ENCODE data around the gene ANO2.

ANO2 gene

GRCh38 chr12:5773550-5773949 lies 171.5 kb downstream of the ANO2 start:
- no peak for DNase-seq

- DNase-seq: no peak
Measured at GRCh38 chr12:5771756-5772155, 173.3 kb downstream of the ANO2 start.

- DNase-seq: no peak
Measured at GRCh38 chr12:5770727-5771126, 174.3 kb downstream of the ANO2 start.

GRCh38 chr12:5768581-5769196 lies 176.4 kb downstream of the ANO2 start:
- no peak for DNase-seq

GRCh38 chr12:5768171-5768570 lies 176.9 kb downstream of the ANO2 start:
- no peak for DNase-seq

GRCh38 chr12:5758347-5758746 lies 186.7 kb downstream of the ANO2 start:
- no peak for DNase-seq

GRCh38 chr12:5756338-5756842 lies 188.7 kb downstream of the ANO2 start:
- DNase-seq: no peak

GRCh38 chr12:5748027-5748426 lies 197.0 kb downstream of the ANO2 start:
- no peak for DNase-seq

GRCh38 chr12:5746917-5747316 lies 198.1 kb downstream of the ANO2 start:
- no peak for DNase-seq

- DNase-seq: no peak
Measured at GRCh38 chr12:5746036-5746908, 198.8 kb downstream of the ANO2 start.

GRCh38 chr12:5745251-5745888 lies 199.7 kb downstream of the ANO2 start:
- DNase-seq: peak in 9 of 14 donors; percentile 4 to 56 (median 21)

GRCh38 chr12:5742258-5742657 lies 202.8 kb downstream of the ANO2 start:
- no peak for DNase-seq

- no peak for DNase-seq
Measured at GRCh38 chr12:5739917-5740316, 205.1 kb downstream of the ANO2 start.

- DNase-seq: no peak
Measured at GRCh38 chr12:5737778-5738177, 207.3 kb downstream of the ANO2 start.

- DNase-seq: no peak
Measured at GRCh38 chr12:5736527-5736926, 208.5 kb downstream of the ANO2 start.

GRCh38 chr12:5736016-5736415 lies 209.0 kb downstream of the ANO2 start:
- no peak for DNase-seq

GRCh38 chr12:5733916-5734315 lies 211.1 kb downstream of the ANO2 start:
- DNase-seq: no peak

GRCh38 chr12:5733136-5733755 lies 211.8 kb downstream of the ANO2 start:
- no peak for DNase-seq

- no peak for DNase-seq
Measured at GRCh38 chr12:5730962-5731361, 214.1 kb downstream of the ANO2 start.

- no peak for DNase-seq
Measured at GRCh38 chr12:5723711-5724252, 221.3 kb downstream of the ANO2 start.

- no peak for DNase-seq
Measured at GRCh38 chr12:5723071-5723470, 222.0 kb downstream of the ANO2 start.

- DNase-seq: no peak
Measured at GRCh38 chr12:5720381-5721005, 224.6 kb downstream of the ANO2 start.

Measured in C1 segment of cervical spinal cord (tissue), 14 donors.